Activated naive CD8-positive, alpha-beta T cell treated with anti-CD3 and anti-CD28 coated beads for 36 hours (primary cell): Measurements from ENCODE around the gene CYB5R4. TPM values are rescaled to one million over a fixed set of nuclear protein-coding genes. Genes with fewer than 3 reads are reported as not detected.

Experiments
- DNase-seq: peaks from one replicate; pipeline ENCODE4 v3.0.0; 2021
- H3K27ac Mint-ChIP-seq: one replicate; pipeline ENCODE4 v1.8.0; 2022; ENCODE audit warnings: mild to moderate bottlenecking, moderate library complexity, mixed read lengths
- H3K27me3 Mint-ChIP-seq: one replicate; pipeline ENCODE4 v1.8.0; 2022; ENCODE audit warnings: mild to moderate bottlenecking, mixed read lengths
- H3K36me3 Mint-ChIP-seq: one replicate; pipeline ENCODE4 v1.8.0; 2021; ENCODE audit warnings: mild to moderate bottlenecking, mixed read lengths
- H3K4me1 Mint-ChIP-seq: one replicate; pipeline ENCODE4 v1.8.0; 2021; ENCODE audit warnings: mixed read lengths
- H3K4me3 Mint-ChIP-seq: one replicate; pipeline ENCODE4 v1.8.0; 2022; ENCODE audit warnings: mild to moderate bottlenecking, moderate library complexity, mixed read lengths
- H3K9me3 Mint-ChIP-seq: one replicate; pipeline ENCODE4 v1.8.0; 2022; ENCODE audit warnings: mixed read lengths
- total RNA-seq, 2 experiments: library from RNA; stranded (reverse); gene quantifications; one replicate each; pipeline ENCODE4 v1.2.3, GENCODE V29; 2021

CYB5R4 gene
- total RNA-seq, 2 experiments from 2014 or later = 30.1 to 32.1 TPM

DNA sequence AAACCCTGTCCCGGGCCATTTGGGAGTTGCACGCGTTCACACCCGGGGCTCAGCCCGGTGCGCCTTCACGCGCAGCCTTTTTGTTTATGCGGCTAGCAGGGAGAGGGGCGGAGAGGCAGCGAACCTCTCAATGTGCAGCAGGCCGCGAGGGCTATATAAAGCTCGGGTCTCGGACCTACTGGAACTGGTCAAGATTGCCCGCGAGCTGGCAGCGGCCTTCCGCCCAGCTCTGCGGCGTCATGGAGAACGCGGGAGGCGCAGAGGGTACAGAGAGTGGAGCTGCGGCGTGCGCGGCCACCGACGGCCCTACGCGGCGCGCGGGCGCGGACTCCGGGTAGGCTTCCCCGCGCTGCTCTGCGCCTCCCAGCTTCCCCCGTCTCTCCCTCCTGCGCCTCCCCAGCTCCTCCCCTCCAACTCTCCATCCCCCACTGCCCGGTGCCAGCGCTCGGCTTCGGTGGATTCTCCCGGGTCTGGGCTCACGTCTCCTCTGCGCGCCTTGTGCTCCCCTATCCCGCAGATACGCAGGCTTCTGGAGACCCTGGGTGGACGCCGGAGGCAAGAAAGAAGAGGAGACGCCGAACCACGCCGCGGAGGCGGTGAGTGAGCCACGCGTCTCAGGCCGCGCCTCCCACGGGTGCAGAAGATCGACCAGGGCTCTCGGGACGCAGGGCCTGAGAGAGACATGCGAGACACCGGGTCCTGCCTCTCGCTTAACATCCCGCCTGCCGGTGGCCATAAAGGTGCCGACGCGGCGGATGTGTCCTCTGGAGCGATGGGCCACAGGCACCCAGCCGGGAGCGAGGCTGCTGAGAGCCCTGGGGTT lies 6.1 kb upstream of the CYB5R4 start, which contains the start of gene RIPPLY2:
Gene RIPPLY2 (plus strand): TSS at position 183 of the 823 bp plus-strand sequence. CDS start 57 bp downstream, at position 240.
- Mint-ChIP-seq H3K9me3 (no peaks in the 10 kb centered on the region), H3K4me1 (peaks cover 4% of the 10 kb centered on the region), H3K36me3 (no peaks in the 10 kb centered on the region), H3K27me3 (peaks cover 67% of the 10 kb centered on the region), H3K4me3 (peak within 1 kb of the TSS; percentile 72), H3K27ac (no peak within 1 kb of the TSS)
- DNase-seq = peak; percentile 18

DNA sequence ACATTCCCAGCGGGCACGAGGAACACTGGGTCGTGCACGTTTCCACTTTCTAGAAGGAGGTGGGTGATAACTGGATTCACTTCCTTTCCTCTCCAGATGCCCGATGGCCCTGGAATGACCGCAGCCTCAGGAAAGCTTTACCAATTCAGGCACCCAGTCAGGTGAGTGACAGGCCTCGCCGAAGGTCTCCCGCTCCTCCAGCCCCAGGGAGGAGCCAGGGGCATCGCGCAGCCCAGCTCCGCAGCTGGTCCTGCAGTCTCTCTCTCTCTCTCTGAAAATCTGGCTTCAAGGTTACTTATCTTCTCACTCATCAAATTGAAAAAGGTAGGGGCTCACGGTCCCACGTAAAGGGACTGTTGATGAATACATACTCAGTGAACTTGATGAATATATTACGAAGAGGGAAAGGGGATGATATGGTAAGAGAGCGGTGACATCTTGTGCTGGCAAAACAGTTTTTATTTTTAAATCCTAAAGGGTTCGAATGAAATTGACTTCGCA lies 5.4 kb upstream of the CYB5R4 start:
- Mint-ChIP-seq H3K4me3 (peak overlapping the region; percentile 72), H3K27ac (no peak overlapping the region), H3K9me3 (no peaks in the 10 kb centered on the region), H3K27me3 (peaks cover 66% of the 10 kb centered on the region), H3K36me3 (no peaks in the 10 kb centered on the region), H3K4me1 (peaks cover 10% of the 10 kb centered on the region)
- no peak for DNase-seq

DNA sequence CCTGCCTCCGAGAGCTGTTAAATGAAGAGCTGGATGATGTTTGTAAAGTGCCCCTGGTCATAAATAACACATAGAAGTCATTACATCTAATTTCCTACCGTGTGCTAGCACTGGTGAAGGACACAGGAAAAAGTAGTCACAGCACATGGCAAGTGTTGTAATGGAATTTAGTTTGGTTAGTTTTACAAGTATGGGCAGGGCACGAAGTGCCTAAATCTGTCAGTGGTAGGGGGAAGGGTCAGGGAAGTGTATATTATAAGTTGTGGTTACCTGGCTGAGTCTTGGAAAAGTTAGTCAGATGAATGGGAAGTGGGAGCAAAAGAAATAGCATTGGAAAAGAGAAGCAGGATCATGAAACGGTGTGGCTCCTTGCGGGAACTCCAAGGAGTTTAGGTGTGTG lies 4.7 kb upstream of the CYB5R4 start:
- H3K4me3 Mint-ChIP-seq = no peak overlapping the region
- no peaks in the 10 kb centered on the region for H3K36me3 Mint-ChIP-seq
- H3K4me1 Mint-ChIP-seq = peaks cover 12% of the 10 kb centered on the region
- peaks cover 59% of the 10 kb centered on the region for H3K27me3 Mint-ChIP-seq
- H3K9me3 Mint-ChIP-seq = no peaks in the 10 kb centered on the region
- no peak for DNase-seq
- H3K27ac Mint-ChIP-seq = no peak overlapping the region

DNA sequence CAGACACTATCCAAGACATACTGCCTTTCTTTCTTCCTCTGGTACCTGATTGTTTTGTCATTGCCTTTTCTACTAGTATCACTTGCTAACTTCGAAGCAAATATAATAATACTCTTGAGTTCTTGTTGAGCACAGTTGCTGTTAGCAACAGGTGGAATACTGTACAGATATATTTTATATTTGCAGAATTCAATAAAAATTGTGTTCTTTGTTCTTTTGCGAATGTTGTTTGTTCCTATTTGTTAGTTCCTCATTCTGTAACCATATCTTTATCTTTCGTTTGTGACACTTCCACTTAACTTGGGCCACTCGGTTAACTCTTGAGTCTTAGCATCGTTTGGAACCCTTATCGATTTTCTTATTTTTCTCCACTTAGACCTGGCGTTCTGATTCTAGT lies 868 bp downstream of the CYB5R4 start:
- DNase-seq = no peak
- H3K9me3 Mint-ChIP-seq = no peaks in the 10 kb centered on the region
- H3K36me3 Mint-ChIP-seq = peaks cover 7% of the 10 kb centered on the region
- H3K27ac Mint-ChIP-seq = peak overlapping the region; percentile 91
- peak overlapping the region; percentile 100 for H3K4me3 Mint-ChIP-seq
- peaks cover 28% of the 10 kb centered on the region for H3K4me1 Mint-ChIP-seq
- H3K27me3 Mint-ChIP-seq = peaks cover 6% of the 10 kb centered on the region

DNA sequence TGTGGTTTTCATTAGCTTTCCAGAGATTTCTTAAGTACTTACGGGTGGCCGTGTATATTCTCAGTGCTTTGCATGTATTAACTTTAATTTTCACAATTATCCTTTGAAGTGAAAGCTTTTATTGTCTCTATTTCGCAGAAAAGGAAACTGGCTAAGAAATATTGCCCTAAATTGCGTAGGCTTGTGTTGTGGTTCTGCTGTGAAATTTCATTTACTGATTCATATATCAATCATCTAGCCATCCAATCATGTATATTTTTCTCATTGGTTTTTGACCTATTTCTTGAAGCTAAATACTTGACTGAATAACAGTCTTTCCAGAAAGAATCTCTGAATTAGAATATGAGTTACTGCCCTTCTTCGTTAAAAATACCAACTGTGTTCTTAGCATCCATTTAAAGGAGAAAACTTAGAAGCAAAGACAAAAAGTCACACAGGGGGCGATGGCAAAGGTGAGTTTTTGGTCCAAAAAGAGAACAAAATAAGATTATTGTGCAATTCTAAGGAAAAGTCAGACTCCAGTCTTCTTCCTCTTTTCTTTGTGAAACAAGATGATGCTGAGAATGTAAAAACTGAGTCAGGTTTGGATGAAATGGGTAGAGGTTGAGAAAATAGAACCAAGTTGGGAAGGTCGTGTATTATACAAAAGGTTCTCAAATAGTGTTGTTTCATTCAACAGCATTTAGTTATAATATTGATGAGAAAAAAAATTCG lies 1.4 kb downstream of the CYB5R4 start:
- Mint-ChIP-seq H3K4me3 (peak overlapping the region; percentile 100), H3K9me3 (no peaks in the 10 kb centered on the region), H3K4me1 (peaks cover 28% of the 10 kb centered on the region), H3K27ac (peak overlapping the region; percentile 91), H3K36me3 (peaks cover 13% of the 10 kb centered on the region), H3K27me3 (peaks cover 3% of the 10 kb centered on the region)
- no peak for DNase-seq

DNA sequence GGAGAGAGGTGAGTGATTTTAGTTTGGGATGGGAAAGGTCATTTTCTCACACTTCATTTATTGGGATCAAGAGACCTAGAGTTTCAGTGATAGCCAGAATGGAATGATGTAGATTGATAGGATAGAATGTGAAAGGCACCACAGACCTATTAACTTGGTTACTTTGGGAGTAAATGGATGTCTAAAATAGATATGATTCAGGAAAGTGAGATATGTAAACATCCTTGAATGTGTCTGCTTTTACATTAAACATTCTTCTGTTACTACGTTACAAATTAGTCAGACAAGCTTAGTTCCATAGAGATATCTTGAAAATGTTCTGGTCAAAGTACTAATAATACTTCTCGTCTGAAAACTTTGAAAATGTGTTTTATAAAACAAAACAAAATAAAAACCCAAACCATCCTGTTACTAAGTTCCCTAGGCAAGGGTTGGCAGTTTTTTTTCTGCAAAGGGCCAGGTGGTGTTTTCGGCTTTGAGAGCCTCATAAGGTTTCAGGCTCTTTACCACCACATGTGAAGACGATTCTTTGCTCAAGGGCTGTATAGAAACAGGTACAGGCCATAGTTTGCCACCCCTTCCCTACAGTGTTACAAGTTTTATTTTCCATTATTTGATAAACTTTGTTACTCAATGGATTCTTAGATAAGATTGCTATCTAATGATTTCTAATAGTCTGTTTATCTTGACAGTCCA lies 3.4 kb downstream of the CYB5R4 start:
- Mint-ChIP-seq H3K4me3 (no peak overlapping the region), H3K27ac (no peak overlapping the region), H3K36me3 (peaks cover 33% of the 10 kb centered on the region), H3K4me1 (peaks cover 28% of the 10 kb centered on the region), H3K9me3 (peaks cover 7% of the 10 kb centered on the region), H3K27me3 (no peaks in the 10 kb centered on the region)
- no peak for DNase-seq

DNA sequence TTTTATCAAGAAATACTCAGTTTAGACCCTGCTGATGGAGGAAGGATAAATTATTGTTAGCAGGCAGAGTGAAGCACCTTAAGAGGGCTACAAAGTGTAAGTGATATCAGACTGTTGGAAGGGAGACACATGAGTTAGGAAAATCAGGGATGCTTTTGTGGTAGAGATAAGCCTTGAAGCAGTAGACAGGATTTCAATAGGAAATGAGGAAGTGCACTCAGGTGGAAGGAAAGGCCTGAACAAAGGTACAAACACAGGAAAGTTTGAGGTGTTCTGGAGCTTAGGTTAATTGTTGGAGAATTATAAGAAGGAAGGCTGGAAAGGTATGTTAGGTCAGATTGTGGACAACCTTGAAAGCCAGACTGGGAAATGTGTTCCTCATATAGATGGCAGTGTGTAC lies 7.6 kb downstream of the CYB5R4 start:
- Mint-ChIP-seq H3K4me3 (no peak overlapping the region), H3K4me1 (peaks cover 13% of the 10 kb centered on the region), H3K36me3 (peaks cover 48% of the 10 kb centered on the region)

DNA sequence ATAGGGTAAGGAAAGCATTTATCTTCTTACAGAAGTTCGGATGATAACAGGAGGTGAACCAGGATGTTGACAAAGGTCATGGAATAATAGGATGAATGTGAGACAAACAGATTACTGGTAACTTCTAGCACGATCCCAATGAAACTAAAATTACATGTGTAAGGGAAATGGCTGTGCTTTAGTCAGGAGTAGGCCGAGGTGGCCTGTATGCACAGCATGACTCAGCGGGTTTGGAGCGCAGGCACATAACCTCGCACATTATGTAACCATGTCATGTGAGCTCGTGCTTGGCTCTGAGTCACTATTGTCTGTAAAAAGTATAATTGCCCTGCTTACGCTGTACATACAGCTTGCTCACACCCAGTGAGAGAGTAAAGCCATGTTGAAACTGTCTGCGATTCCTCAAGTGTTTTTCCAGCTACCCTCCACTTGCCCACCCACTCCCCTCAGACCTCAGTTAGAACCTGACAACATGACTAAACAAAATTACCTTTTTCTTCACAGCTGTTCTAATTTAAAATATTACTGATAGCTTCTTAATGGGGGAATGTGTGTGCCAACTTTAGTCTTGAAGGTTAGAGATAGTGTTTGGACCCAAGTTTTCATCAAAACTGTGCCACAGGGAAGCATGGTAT lies 8.2 kb downstream of the CYB5R4 start:
- H3K4me3 Mint-ChIP-seq = no peak overlapping the region
- peaks cover 48% of the 10 kb centered on the region for H3K36me3 Mint-ChIP-seq

More for the DNA sequence above, 7.6 kb downstream of the CYB5R4 start:
- Mint-ChIP-seq H3K27me3 (no peaks in the 10 kb centered on the region), H3K27ac (no peak overlapping the region), H3K9me3 (peaks cover 9% of the 10 kb centered on the region)
- DNase-seq = no peak

DNA sequence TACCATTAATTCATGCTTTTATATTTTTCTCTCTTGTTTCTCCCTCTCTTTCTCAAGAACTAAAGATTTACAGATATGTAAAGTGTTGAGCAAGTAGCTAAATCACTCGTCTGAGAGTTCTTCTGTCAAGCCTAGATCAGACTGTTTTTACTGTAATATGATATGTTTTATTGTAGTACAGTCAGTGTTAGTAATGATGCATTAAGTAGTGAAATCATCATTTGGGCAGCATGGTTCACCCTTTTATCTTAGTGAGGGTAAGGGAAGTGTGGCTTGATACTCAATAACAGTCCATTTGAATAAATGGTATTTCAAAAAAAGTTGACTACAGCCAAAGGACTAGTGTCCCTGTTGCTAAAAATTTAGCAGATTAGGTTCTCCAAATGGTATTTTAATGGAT lies 9.2 kb downstream of the CYB5R4 start:
- Mint-ChIP-seq H3K4me3 (no peak overlapping the region), H3K4me1 (peaks cover 16% of the 10 kb centered on the region), H3K36me3 (peaks cover 49% of the 10 kb centered on the region), H3K9me3 (peaks cover 9% of the 10 kb centered on the region), H3K27ac (no peak overlapping the region), H3K27me3 (no peaks in the 10 kb centered on the region)
- DNase-seq = no peak

More for the DNA sequence above, 8.2 kb downstream of the CYB5R4 start:
- Mint-ChIP-seq H3K27me3 (no peaks in the 10 kb centered on the region), H3K27ac (no peak overlapping the region), H3K4me1 (peaks cover 12% of the 10 kb centered on the region), H3K9me3 (peaks cover 9% of the 10 kb centered on the region)
- no peak for DNase-seq

DNA sequence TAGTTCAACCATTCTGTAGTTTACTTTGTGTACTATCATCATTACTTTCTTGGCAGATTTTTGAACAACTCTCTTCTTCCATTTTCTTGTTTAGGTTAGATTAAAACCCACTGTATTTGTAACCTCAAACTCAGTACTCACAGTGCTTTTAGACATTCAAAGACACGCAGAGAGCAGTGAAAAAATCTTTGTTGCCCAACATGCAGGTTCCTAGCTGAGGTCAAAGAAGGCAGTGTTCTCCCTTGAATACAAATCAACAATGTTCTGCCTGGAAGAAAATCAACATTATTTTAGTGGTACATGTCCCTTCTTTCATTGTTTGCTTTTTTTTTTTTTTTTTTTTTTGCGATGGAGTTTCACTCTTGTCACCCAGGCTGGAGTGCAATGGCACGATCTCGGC lies 11.2 kb downstream of the CYB5R4 start:
- H3K9me3 Mint-ChIP-seq = peaks cover 9% of the 10 kb centered on the region
- H3K4me3 Mint-ChIP-seq = no peak overlapping the region
- H3K27ac Mint-ChIP-seq = no peak overlapping the region
- no peaks in the 10 kb centered on the region for H3K27me3 Mint-ChIP-seq
- DNase-seq = no peak
- H3K4me1 Mint-ChIP-seq = peaks cover 18% of the 10 kb centered on the region
- peaks cover 40% of the 10 kb centered on the region for H3K36me3 Mint-ChIP-seq

DNA sequence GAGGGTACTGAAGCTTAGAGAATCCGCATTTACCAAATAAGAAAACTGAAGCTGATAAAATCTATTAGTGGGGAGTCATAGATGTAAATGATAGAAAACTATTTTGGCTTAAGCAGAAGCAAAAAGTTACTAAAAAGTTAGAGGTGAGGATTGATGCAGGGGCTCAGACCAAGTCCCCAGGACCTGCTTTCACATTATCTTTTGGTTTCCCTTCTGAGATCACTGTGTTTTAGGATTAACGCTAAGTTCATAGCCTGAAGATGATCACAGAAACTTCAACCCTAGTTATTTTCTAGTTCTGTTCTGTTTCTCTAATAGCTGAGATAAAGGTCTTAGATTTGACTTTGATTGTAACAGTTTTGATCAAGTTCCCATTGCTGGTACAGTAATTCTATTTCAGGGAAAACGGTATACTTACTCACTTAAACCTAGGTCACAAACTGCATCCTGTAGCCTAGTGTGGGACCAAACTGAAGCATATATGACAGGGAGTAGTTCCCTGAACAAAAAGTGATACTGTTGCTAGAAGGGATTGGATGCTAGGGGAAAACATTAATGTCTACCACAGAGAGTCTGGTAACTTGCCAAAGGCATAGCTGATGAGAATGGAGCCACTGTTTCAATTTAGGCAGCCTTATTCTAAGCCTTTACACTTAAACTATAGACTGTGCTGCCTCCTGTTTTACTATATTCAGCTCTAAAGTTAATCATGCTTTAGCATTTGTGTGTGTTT lies 13.1 kb downstream of the CYB5R4 start:
- Mint-ChIP-seq H3K27me3 (no peaks in the 10 kb centered on the region), H3K27ac (no peak overlapping the region), H3K9me3 (peaks cover 2% of the 10 kb centered on the region), H3K36me3 (peaks cover 26% of the 10 kb centered on the region), H3K4me3 (no peak overlapping the region), H3K4me1 (peaks cover 26% of the 10 kb centered on the region)
- no peak for DNase-seq

DNA sequence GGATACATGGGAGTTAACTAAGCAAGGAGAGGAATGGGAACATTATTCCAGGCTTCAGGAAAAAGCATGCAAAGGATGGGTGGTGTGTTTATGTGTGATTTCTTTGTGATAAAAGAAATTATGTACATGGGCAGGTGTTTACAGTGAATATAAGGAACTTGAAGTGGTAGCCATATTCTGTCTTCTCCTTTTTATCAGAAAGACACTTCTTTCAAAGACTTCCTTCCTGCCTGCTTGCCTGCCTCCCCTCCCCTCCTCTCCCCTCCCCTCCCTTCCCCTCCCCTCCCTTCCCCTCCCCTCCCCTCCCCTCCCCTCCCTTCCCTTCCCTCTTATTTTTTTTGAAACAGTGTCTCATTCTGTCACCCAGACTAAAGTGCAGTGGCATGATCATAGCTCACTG lies 14.4 kb downstream of the CYB5R4 start:
- H3K27me3 Mint-ChIP-seq = no peaks in the 10 kb centered on the region
- H3K36me3 Mint-ChIP-seq = peaks cover 17% of the 10 kb centered on the region
- H3K27ac Mint-ChIP-seq = no peak overlapping the region
- no peak for DNase-seq
- no peak overlapping the region for H3K4me3 Mint-ChIP-seq
- H3K4me1 Mint-ChIP-seq = peaks cover 33% of the 10 kb centered on the region
- no peaks in the 10 kb centered on the region for H3K9me3 Mint-ChIP-seq

DNA sequence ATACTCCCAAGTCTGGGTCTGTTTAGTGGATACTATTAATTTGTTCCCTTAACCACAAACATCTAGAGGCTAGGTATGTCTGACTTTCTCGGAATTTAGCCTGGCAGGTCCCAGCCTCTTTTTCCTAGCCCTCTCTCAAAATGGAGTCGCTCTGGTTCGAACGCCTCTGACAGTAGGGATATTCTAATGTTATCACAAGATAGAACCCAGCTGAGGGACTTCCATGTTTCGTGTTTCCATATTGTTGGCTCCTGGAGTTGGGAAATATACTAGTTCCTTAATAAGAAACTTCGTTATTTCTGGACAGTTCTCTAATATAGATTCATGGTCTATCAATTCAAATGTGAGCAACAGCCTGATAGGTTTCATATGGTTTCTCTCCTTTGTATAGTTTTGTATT lies 16.4 kb downstream of the CYB5R4 start:
- Mint-ChIP-seq H3K27ac (no peak overlapping the region), H3K4me1 (peaks cover 44% of the 10 kb centered on the region), H3K36me3 (peaks cover 13% of the 10 kb centered on the region), H3K4me3 (no peak overlapping the region), H3K9me3 (no peaks in the 10 kb centered on the region), H3K27me3 (no peaks in the 10 kb centered on the region)
- no peak for DNase-seq
